ENCODE measurements around the gene SCARB2. TPM values are rescaled to one million over a fixed set of nuclear protein-coding genes. Genes with fewer than 3 reads are reported as not detected.

Gene SCARB2
- total and polyA plus RNA-seq, 2 experiments from 2014 or later: 17.7 to 41.0 TPM

- no peaks in the 10 kb centered on the region for H3K9me3 Mint-ChIP-seq
- ATAC-seq (no peak), DNase-seq (ENCODE audit: low spot score) (no peak)
- Histone ChIP-seq H3K4me1 (ENCODE audit: insufficient read depth) (no peaks in the 10 kb centered on the region), H3K27ac (ENCODE audit: low read depth) (no peak overlapping the region), H3K79me2 (replicated peaks; ENCODE audit: insufficient read depth) (no peaks in the 10 kb centered on the region), H3K27me3 (ENCODE audit: insufficient read depth) (no peaks in the 10 kb centered on the region), H3K4me3 (no peak overlapping the region), H3F3A (replicated peaks; ENCODE audit: low read depth) (0 out of 2 replicates have a peak, but pooled peaks cover 2% of the 10 kb centered on the region), H4K20me1 (replicated peaks; ENCODE audit: insufficient read depth) (no peaks in the 10 kb centered on the region; the same call in 1 of the 2 replicates), H3K9me2 (ENCODE audit: insufficient read depth) (no peaks in the 10 kb centered on the region), H3K4me2 (no peak overlapping the region), H3K36me3 (ENCODE audit: insufficient read depth) (no peaks in the 10 kb centered on the region), H2AFZ (no peak overlapping the region)
- H3K4me1 Mint-ChIP-seq: no peaks in the 10 kb centered on the region
- no peak overlapping the region for H3K27ac Mint-ChIP-seq
- TF ChIP-seq JUNB (IDR thresholded peaks at IDR 0.05; ENCODE audit: unreplicated experiment) (no peak), CREB1 (CRISPR knock-in tag; IDR thresholded peaks at IDR 0.05; ENCODE audit: low read depth) (no peak), ZNF331 (CRISPR knock-in tag; IDR thresholded peaks at IDR 0.05; ENCODE audit: low read depth) (no peak), POLR2AphosphoS5 (IDR thresholded peaks at IDR 0.05; ENCODE audit: low read depth) (no peak), EZH2 (IDR thresholded peaks at IDR 0.05; ENCODE audit: low read depth, unreplicated experiment) (no peak), NANOG (IDR thresholded peaks at IDR 0.05; ENCODE audit: borderline replicate concordance) (no peak), CTCF (conservative IDR thresholded peaks at IDR 0.05; ENCODE audit: low read depth in 2 of 2) (no peak), STAT1 (IDR thresholded peaks at IDR 0.05; ENCODE audit: unreplicated experiment) (no peak), ETS1 (IDR thresholded peaks at IDR 0.05) (no peak), EZH2phosphoT487 (IDR thresholded peaks at IDR 0.05; ENCODE audit: unreplicated experiment) (no peak), ZNF114 (CRISPR knock-in tag; IDR thresholded peaks at IDR 0.05) (no peak)
- TF ChIP-seq, protein P1, sequence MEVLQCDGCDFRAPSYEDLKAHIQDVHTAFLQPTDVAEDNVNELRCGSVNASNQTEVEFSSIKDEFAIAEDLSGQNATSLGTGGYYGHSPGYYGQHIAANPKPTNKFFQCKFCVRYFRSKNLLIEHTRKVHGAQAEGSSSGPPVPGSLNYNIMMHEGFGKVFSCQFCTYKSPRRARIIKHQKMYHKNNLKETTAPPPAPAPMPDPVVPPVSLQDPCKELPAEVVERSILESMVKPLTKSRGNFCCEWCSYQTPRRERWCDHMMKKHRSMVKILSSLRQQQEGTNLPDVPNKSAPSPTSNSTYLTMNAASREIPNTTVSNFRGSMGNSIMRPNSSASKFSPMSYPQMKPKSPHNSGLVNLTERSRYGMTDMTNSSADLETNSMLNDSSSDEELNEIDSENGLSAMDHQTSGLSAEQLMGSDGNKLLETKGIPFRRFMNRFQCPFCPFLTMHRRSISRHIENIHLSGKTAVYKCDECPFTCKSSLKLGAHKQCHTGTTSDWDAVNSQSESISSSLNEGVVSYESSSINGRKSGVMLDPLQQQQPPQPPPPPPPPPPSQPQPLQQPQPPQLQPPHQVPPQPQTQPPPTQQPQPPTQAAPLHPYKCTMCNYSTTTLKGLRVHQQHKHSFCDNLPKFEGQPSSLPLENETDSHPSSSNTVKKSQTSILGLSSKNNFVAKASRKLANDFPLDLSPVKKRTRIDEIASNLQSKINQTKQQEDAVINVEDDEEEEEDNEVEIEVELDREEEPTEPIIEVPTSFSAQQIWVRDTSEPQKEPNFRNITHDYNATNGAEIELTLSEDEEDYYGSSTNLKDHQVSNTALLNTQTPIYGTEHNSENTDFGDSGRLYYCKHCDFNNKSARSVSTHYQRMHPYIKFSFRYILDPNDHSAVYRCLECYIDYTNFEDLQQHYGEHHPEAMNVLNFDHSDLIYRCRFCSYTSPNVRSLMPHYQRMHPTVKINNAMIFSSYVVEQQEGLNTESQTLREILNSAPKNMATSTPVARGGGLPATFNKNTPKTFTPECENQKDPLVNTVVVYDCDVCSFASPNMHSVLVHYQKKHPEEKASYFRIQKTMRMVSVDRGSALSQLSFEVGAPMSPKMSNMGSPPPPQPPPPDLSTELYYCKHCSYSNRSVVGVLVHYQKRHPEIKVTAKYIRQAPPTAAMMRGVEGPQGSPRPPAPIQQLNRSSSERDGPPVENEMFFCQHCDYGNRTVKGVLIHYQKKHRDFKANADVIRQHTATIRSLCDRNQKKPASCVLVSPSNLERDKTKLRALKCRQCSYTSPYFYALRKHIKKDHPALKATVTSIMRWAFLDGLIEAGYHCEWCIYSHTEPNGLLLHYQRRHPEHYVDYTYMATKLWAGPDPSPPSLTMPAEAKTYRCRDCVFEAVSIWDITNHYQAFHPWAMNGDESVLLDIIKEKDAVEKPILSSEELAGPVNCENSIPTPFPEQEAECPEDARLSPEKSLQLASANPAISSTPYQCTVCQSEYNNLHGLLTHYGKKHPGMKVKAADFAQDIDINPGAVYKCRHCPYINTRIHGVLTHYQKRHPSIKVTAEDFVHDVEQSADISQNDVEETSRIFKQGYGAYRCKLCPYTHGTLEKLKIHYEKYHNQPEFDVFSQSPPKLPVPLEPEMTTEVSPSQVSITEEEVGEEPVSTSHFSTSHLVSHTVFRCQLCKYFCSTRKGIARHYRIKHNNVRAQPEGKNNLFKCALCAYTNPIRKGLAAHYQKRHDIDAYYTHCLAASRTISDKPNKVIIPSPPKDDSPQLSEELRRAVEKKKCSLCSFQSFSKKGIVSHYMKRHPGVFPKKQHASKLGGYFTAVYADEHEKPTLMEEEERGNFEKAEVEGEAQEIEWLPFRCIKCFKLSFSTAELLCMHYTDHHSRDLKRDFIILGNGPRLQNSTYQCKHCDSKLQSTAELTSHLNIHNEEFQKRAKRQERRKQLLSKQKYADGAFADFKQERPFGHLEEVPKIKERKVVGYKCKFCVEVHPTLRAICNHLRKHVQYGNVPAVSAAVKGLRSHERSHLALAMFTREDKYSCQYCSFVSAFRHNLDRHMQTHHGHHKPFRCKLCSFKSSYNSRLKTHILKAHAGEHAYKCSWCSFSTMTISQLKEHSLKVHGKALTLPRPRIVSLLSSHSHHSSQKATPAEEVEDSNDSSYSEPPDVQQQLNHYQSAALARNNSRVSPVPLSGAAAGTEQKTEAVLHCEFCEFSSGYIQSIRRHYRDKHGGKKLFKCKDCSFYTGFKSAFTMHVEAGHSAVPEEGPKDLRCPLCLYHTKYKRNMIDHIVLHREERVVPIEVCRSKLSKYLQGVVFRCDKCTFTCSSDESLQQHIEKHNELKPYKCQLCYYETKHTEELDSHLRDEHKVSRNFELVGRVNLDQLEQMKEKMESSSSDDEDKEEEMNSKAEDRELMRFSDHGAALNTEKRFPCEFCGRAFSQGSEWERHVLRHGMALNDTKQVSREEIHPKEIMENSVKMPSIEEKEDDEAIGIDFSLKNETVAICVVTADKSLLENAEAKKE (CRISPR knock-in tag; IDR thresholded peaks at IDR 0.05): no peak
- TF ChIP-seq, protein P2, sequence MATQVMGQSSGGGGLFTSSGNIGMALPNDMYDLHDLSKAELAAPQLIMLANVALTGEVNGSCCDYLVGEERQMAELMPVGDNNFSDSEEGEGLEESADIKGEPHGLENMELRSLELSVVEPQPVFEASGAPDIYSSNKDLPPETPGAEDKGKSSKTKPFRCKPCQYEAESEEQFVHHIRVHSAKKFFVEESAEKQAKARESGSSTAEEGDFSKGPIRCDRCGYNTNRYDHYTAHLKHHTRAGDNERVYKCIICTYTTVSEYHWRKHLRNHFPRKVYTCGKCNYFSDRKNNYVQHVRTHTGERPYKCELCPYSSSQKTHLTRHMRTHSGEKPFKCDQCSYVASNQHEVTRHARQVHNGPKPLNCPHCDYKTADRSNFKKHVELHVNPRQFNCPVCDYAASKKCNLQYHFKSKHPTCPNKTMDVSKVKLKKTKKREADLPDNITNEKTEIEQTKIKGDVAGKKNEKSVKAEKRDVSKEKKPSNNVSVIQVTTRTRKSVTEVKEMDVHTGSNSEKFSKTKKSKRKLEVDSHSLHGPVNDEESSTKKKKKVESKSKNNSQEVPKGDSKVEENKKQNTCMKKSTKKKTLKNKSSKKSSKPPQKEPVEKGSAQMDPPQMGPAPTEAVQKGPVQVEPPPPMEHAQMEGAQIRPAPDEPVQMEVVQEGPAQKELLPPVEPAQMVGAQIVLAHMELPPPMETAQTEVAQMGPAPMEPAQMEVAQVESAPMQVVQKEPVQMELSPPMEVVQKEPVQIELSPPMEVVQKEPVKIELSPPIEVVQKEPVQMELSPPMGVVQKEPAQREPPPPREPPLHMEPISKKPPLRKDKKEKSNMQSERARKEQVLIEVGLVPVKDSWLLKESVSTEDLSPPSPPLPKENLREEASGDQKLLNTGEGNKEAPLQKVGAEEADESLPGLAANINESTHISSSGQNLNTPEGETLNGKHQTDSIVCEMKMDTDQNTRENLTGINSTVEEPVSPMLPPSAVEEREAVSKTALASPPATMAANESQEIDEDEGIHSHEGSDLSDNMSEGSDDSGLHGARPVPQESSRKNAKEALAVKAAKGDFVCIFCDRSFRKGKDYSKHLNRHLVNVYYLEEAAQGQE (IDR thresholded peaks at IDR 0.05; ENCODE audit: unreplicated experiment): no peak
- no peaks in the 10 kb centered on the region for H3K27me3 Mint-ChIP-seq (ENCODE audit: insufficient read depth, low read depth, poor library complexity)
- no peak overlapping the region for H3K4me3 Mint-ChIP-seq
- H3K36me3 Mint-ChIP-seq (ENCODE audit: low read depth): peaks cover 8% of the 10 kb centered on the region; the same call in 2 of the 3 replicates
Observed at GRCh38 chr4:76175336-76175735, 38.3 kb downstream of the SCARB2 start.
